ENCODE results near the gene MYO5A.
"Not testable (repeated sequence)": the region's sequence is repeated elsewhere in the genome, so short reads cannot be mapped to it uniquely, and the experiment has no call there.

The MYO5A gene

DNA sequence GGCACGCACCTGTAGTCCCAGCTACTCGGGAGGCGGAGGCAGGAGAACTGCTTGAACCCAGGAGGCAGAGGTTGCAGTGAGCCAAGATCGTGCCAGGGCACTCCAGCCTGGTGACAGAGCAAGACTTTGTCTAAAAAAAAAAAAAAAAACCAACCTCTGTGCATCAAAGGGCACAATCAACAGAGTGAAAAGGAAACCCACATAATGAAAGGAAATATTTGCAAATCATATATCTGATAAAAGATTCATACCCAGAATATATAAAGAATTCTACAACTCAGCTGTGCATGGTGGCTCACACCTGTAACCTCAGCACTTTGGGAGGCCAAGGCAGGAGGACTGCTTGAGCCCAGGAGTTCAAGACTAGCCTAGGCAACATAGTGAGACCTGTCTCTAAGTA lies 39.2 kb downstream of the MYO5A start:
- H2AFZ ChIP-seq (ENCODE audit: low read depth, low read length): not testable (repeated sequence)
- H3K4me1 ChIP-seq (ENCODE audit: insufficient read depth, low read length): peaks cover 15% of the 10 kb centered on the region

DNA sequence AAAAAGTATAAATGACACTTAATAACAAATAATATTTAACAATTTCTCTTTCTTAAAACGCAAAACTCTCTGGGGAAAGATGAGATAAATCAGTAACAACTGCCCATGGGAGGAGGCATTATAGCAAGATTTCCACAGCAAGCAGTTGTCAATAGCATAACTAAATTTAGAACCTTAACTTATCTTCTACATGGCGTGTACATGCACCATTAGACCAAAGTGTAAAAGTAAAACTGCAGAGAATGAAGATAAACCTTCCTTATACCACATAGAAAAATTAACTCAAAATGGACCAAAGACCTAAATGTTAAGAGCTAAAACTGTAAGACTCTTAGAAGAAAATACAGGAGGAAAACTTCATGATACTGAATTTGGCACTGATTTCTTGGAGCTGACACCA lies 39.9 kb downstream of the MYO5A start:
- Histone ChIP-seq H3K27me3 (ENCODE audit: insufficient read depth, low read length) (no peaks in the 10 kb centered on the region), H3K4me1 (ENCODE audit: insufficient read depth, low read length) (peaks cover 15% of the 10 kb centered on the region), H3K36me3 (ENCODE audit: insufficient read depth, low read length) (no peaks in the 10 kb centered on the region), H3K4me3 (ENCODE audit: low read length) (no peak overlapping the region), H3K9me3 (ENCODE audit: low read length) (no peaks in the 10 kb centered on the region), H2AFZ (ENCODE audit: low read depth, low read length) (no peak overlapping the region)

More for the DNA sequence above, 39.2 kb downstream of the MYO5A start:
- H3K9me3 ChIP-seq (ENCODE audit: low read length); H3K27me3 ChIP-seq (ENCODE audit: insufficient read depth, low read length); H3K36me3 ChIP-seq (ENCODE audit: insufficient read depth, low read length); H3K4me3 ChIP-seq (ENCODE audit: low read length): not testable (repeated sequence)

DNA sequence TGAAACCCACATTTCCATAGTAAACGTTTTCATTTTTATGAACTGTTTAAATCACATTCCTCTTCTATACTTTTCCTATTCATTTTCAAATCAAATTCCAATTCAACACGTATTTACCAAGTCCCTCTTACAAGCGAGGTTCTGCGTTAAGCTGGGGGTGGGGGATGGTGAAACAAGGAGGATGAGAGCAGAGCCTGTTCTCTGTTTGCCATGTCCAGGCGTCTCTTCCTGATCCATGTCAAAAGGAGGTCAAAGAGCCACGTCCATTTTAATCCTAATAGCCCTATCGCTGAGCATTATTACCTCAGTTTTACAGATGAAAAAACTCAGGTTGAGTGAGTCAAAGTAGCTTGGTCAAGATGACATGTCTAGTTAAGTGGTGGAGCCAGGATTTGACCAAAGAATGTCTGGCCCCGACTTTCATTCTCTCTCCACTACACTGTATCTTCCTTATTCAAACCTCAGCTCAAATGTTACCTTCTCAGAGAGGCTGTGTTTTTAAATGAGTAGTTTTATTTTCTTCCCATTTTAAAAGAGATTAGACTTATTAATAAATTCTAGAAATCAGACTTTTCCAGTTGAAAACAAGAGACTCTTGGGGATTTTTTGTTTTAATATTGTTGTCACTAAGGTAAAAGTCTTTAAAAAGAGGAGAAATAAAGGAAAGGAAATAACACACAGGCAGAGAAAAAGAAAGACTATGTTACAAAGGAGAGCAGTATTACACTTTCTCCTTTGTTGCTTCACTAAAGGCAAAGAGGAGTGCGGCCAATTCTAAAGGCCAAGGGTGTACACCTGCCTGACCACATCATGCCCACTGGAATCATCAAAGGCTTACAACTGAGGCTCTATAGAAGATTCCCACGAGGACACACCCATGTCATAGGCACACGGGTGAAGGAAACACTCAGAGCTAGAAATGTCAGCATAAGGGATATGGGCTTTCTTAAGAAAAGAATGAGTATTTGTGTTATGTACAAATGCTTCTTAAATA lies 42.4 kb downstream of the MYO5A start:
- Histone ChIP-seq H3K27me3 (ENCODE audit: insufficient read depth, low read length) (no peaks in the 10 kb centered on the region), H3K4me1 (ENCODE audit: insufficient read depth, low read length) (peaks cover 15% of the 10 kb centered on the region), H3K9me3 (ENCODE audit: low read length) (no peaks in the 10 kb centered on the region), H3K4me3 (ENCODE audit: low read length) (no peak overlapping the region), H3K36me3 (ENCODE audit: insufficient read depth, low read length) (no peaks in the 10 kb centered on the region), H2AFZ (ENCODE audit: low read depth, low read length) (no peak overlapping the region)

DNA sequence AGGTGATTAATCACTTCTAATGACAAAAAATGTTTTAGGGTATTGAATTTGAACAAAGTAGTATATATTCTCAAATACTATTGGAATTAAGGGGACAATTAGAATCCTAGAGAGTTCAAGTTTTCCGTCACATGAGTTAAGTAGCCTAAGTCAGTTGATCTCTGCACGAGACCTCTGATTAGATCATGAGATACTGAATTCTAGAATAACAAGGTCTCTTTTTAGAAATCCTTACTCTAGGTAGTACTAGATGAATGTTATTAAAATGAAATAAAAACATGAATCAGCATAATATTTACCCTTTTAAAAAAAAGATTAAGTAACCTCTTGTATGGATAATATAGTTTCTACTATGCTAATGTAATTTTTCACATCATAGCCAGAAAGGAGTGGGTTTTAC lies 43.4 kb downstream of the MYO5A start:
- H2AFZ ChIP-seq (ENCODE audit: low read depth, low read length): no peak overlapping the region
- no peaks in the 10 kb centered on the region for H3K36me3 ChIP-seq (ENCODE audit: insufficient read depth, low read length)
- H3K9me3 ChIP-seq (ENCODE audit: low read length): no peaks in the 10 kb centered on the region
- peaks cover 15% of the 10 kb centered on the region for H3K4me1 ChIP-seq (ENCODE audit: insufficient read depth, low read length)
- H3K4me3 ChIP-seq (ENCODE audit: low read length): no peak overlapping the region
- H3K27me3 ChIP-seq (ENCODE audit: insufficient read depth, low read length): no peaks in the 10 kb centered on the region

DNA sequence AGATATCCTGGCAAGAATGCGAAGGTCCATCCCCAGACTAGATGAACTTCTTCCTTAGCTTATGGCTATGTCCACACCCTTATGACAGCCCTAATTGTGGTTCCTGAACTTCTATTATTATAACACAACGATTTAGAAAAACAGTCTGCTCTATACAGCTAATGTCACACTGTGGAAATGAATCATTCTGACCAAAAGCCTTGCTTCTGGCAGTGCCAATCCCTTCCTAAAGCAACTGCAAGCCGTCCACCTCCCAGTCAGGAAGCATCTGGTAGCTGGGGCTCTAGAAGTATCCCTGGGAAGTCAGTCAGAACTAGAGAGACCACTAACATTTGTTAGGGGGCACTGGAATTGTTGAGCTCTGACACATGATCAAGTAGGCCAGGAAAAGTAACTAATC lies 45.0 kb downstream of the MYO5A start:
- H3K4me1 ChIP-seq (ENCODE audit: insufficient read depth, low read length): peaks cover 15% of the 10 kb centered on the region
- H3K4me3 ChIP-seq (ENCODE audit: low read length): no peak overlapping the region
- H2AFZ ChIP-seq (ENCODE audit: low read depth, low read length): no peak overlapping the region
- no peaks in the 10 kb centered on the region for H3K9me3 ChIP-seq (ENCODE audit: low read length)
- H3K27me3 ChIP-seq (ENCODE audit: insufficient read depth, low read length): no peaks in the 10 kb centered on the region
- H3K36me3 ChIP-seq (ENCODE audit: insufficient read depth, low read length): no peaks in the 10 kb centered on the region

DNA sequence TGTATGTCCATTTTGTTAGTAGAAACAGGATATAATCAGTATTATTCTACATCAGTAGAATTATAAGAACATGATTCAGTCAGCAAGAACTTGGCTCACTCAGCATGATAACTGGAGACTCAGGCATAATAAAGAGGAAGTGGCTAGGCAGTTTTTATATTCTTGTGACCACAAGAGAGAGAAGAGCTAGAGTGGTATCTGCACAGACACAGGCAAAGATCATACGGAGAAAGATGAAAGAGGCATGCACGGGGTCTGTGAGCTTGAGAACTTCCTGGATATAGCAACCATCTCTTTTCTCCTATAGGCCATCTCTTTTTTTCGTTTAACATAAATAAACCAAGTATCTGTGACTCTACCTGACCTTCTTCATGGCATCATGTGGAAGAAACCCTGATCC lies 46.8 kb downstream of the MYO5A start:
- Histone ChIP-seq H3K9me3 (ENCODE audit: low read length) (peaks cover 4% of the 10 kb centered on the region), H3K4me1 (ENCODE audit: insufficient read depth, low read length) (peaks cover 15% of the 10 kb centered on the region), H2AFZ (ENCODE audit: low read depth, low read length) (no peak overlapping the region), H3K4me3 (ENCODE audit: low read length) (no peak overlapping the region), H3K27me3 (ENCODE audit: insufficient read depth, low read length) (no peaks in the 10 kb centered on the region), H3K36me3 (ENCODE audit: insufficient read depth, low read length) (no peaks in the 10 kb centered on the region)

DNA sequence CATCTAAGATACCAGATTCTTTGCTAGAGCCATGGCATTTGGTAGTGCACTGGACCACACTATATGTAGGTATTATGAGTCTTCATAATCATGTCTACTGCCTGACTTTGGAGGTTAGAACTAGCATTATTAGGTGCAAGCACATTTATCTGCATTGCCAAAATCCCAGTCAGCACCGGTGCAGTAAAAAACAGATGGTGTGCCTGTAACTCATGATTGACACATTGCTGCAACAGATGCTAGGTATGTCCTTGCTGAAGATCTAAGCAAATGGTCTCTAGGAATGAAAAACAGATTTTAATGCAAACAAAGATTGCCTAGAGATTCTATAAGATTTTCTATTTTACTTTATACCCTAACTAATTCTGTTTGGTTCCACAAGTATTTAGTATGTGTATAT lies 47.7 kb downstream of the MYO5A start:
- Histone ChIP-seq H3K36me3 (ENCODE audit: insufficient read depth, low read length) (no peaks in the 10 kb centered on the region), H3K27me3 (ENCODE audit: insufficient read depth, low read length) (no peaks in the 10 kb centered on the region), H3K4me3 (ENCODE audit: low read length) (no peak overlapping the region), H2AFZ (ENCODE audit: low read depth, low read length) (no peak overlapping the region), H3K9me3 (ENCODE audit: low read length) (peaks cover 4% of the 10 kb centered on the region), H3K4me1 (ENCODE audit: insufficient read depth, low read length) (peaks cover 7% of the 10 kb centered on the region)

DNA sequence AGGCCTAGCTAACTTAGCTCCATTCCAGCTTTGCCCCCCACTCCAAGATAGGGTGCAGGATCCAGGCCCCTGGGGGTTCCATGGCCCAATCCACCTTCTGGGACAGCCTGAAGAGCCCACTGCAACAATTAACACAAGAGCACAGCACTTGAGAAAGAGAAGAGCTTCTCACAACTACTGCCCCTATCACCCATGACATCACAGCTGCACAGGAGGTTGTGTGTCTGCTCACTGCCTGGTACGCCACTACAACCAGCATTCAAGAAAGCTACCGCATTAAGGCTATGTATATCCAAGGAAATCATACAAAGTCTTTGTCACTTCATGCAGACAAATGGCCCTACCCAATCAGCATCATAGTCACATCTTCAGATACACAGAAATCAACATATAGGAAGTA lies 62.0 kb downstream of the MYO5A start:
- Histone ChIP-seq H3K27me3 (ENCODE audit: insufficient read depth, low read length) (no peaks in the 10 kb centered on the region), H2AFZ (ENCODE audit: low read depth, low read length) (no peak overlapping the region), H3K36me3 (ENCODE audit: insufficient read depth, low read length) (no peaks in the 10 kb centered on the region), H3K4me1 (ENCODE audit: insufficient read depth, low read length) (no peaks in the 10 kb centered on the region), H3K4me3 (ENCODE audit: low read length) (no peak overlapping the region), H3K9me3 (ENCODE audit: low read length) (peaks cover 2% of the 10 kb centered on the region)

DNA sequence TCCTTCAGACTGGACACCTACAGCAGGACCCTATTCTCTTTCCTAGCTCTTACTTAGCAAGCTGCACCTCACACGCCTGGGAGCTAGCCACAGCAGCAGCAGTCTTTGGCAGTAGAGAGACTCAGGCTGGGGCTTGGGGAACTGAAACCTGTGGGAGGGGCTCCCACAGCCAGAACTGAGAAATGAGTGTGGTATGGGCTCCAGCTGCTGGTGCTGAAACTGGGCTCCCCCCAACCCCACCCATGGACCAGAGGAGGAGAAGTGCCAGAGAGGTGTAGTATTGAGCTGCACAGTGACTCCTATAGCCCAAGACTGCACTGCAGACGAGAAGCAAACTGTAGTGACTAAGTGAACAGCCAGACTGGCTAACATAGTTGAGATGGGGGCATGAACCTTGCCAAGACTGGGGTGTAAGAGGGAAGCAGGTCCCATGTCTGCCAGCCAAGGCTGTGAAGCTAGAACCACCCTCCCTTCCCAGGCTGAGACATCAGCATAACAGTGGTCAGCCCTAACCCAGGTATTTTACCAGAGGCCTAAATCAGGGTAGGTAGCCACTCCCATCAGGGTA lies 62.5 kb downstream of the MYO5A start:
- Histone ChIP-seq H3K9me3 (ENCODE audit: low read length) (peaks cover 2% of the 10 kb centered on the region), H3K36me3 (ENCODE audit: insufficient read depth, low read length) (no peaks in the 10 kb centered on the region), H3K4me1 (ENCODE audit: insufficient read depth, low read length) (no peaks in the 10 kb centered on the region), H2AFZ (ENCODE audit: low read depth, low read length) (no peak overlapping the region), H3K27me3 (ENCODE audit: insufficient read depth, low read length) (no peaks in the 10 kb centered on the region), H3K4me3 (ENCODE audit: low read length) (no peak overlapping the region)

DNA sequence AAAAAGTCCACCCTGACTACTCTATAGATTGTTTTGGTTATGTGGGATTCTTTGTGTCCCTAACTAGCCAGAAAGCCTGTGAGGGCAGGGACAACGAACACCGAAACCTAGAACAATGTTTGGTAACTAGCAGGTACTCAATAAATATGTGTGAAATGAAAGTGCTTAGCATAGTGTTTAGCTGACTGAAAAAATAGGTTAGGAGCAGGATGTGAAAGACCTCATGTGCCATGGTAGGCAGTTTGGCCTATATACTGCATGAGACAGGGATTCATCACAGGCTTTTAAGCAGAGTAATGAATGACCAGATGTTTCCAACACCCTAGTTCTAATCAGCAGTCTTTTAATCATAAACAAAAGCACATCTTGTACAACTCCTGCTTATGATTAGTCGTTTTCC lies 64.2 kb downstream of the MYO5A start:
- peaks cover 2% of the 10 kb centered on the region for H3K9me3 ChIP-seq (ENCODE audit: low read length)
- no peak overlapping the region for H3K4me3 ChIP-seq (ENCODE audit: low read length)
- H2AFZ ChIP-seq (ENCODE audit: low read depth, low read length): no peak overlapping the region
- H3K4me1 ChIP-seq (ENCODE audit: insufficient read depth, low read length): no peaks in the 10 kb centered on the region
- no peaks in the 10 kb centered on the region for H3K27me3 ChIP-seq (ENCODE audit: insufficient read depth, low read length)
- no peaks in the 10 kb centered on the region for H3K36me3 ChIP-seq (ENCODE audit: insufficient read depth, low read length)

DNA sequence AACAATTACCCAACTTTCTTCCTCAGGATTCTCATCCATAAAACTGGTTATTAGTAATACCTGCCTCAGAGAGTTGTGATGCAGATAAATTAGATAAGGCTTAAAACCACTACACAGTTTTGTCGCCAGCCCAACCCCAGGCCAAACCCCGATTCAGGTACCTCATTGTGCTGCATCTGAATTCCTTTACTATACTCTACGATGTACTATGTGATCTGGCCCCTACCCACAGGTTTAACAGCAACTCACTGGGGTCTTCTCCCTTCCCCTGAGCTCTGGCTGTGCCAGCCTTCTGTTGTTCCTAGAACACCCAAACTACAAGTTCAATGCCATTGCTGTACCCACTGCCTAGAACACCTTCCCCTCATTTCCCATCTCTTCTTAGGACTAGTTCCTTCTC lies 64.6 kb downstream of the MYO5A start:
- no peaks in the 10 kb centered on the region for H3K27me3 ChIP-seq (ENCODE audit: insufficient read depth, low read length)
- no peaks in the 10 kb centered on the region for H3K36me3 ChIP-seq (ENCODE audit: insufficient read depth, low read length)
- no peaks in the 10 kb centered on the region for H3K4me1 ChIP-seq (ENCODE audit: insufficient read depth, low read length)
- H2AFZ ChIP-seq (ENCODE audit: low read depth, low read length): no peak overlapping the region
- H3K9me3 ChIP-seq (ENCODE audit: low read length): peaks cover 2% of the 10 kb centered on the region
- no peak overlapping the region for H3K4me3 ChIP-seq (ENCODE audit: low read length)

DNA sequence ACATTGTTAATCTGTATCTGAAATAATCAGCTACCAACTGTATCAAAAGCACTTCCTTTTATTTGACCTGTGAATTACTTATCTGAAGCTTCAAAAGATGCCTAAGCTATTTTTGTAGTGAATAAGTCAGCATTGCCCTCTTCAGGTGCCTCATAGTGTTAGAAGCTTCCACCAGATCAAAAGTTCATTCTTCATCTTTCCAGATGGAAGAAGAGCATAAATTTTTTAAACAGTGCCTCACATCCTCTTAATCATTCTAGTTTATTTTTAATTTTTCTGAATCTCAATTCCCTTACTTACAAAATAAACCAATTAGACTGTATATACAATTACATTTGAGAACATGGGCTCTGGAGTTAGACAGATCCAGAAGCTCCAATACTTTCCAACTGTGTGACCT lies 65.0 kb downstream of the MYO5A start:
- Histone ChIP-seq H3K4me3 (ENCODE audit: low read length) (no peak overlapping the region), H3K36me3 (ENCODE audit: insufficient read depth, low read length) (no peaks in the 10 kb centered on the region), H2AFZ (ENCODE audit: low read depth, low read length) (no peak overlapping the region), H3K9me3 (ENCODE audit: low read length) (peaks cover 2% of the 10 kb centered on the region), H3K4me1 (ENCODE audit: insufficient read depth, low read length) (no peaks in the 10 kb centered on the region), H3K27me3 (ENCODE audit: insufficient read depth, low read length) (no peaks in the 10 kb centered on the region)

DNA sequence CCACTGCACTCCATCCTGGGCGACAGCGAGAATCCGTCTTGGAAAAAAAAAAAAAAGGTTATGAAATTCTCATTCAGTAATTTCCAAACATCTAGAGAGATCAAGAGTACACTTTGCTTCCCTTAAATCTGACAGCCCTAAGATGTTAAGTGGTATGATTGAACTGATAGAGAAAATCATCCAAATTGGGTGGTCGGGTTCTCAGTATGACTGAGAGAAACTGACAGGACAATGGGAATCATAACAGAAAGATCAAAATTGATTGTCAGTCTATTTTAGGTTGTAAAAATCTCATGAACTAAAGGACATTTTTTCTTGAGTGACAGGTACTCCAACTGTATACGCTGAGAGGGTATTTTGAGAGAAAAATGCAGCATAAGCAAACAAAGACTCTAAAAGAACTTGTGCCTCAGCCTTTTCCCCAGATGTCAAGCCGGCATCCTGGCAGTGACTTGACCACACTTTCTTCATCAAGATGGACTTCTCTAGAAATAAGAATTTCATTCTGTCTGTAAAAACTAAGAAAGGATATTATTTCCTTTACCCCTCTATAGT lies 65.8 kb downstream of the MYO5A start:
- no peak overlapping the region for H2AFZ ChIP-seq (ENCODE audit: low read depth, low read length)
- H3K9me3 ChIP-seq (ENCODE audit: low read length): peaks cover under 1% of the 10 kb centered on the region
- no peaks in the 10 kb centered on the region for H3K4me1 ChIP-seq (ENCODE audit: insufficient read depth, low read length)
- H3K36me3 ChIP-seq (ENCODE audit: insufficient read depth, low read length): no peaks in the 10 kb centered on the region
- no peaks in the 10 kb centered on the region for H3K27me3 ChIP-seq (ENCODE audit: insufficient read depth, low read length)
- no peak overlapping the region for H3K4me3 ChIP-seq (ENCODE audit: low read length)

Measured in neuron (in vitro differentiated cells).